GM06990 (cell line): ENCODE data around the gene SLC35F3.

Experiments used
- DNase-seq: peaks from one replicate; pipeline ENCODE4 v3.0.0-alpha.2; 2011; ENCODE audit not compliant: insufficient read length; ENCODE audit errors: extremely low read depth
- H3K27me3 ChIP-seq: replicated peaks from 2 replicates; pipeline ENCODE4 v1.6.0; 2011; ENCODE audit warnings: low read length; ENCODE audit not compliant: control insufficient read depth, insufficient read depth
- H3K36me3 ChIP-seq: 2 replicates; pipeline ENCODE4 v1.5.1; 2011; ENCODE audit warnings: low read length; ENCODE audit not compliant: control insufficient read depth, insufficient read depth
- H3K4me3 ChIP-seq: replicated peaks from 2 replicates; pipeline ENCODE4 v1.5.1; 2011; ENCODE audit warnings: low read depth, mild to moderate bottlenecking, control low read depth, low read length
- CTCF ChIP-seq: IDR thresholded peaks from 2 replicates; pipeline ENCODE4 v1.5.1; 2011; ENCODE audit warnings: low read length, control low read depth, mild to moderate bottlenecking, inconsistent platforms; ENCODE audit not compliant: insufficient read depth, poor library complexity, severe bottlenecking

Gene SLC35F3

GRCh38 chr1:234292011-234292410, 387.5 kb downstream of the SLC35F3 start:
- Histone ChIP-seq H3K36me3 (no peaks in the 10 kb centered on the region), H3K4me3 (no peak overlapping the region), H3K27me3 (no peaks in the 10 kb centered on the region)
- no peak for DNase-seq
- no peak for TF ChIP-seq CTCF

GRCh38 chr1:234292548-234292947, 388.1 kb downstream of the SLC35F3 start:
- Histone ChIP-seq H3K4me3 (no peak overlapping the region), H3K27me3 (no peaks in the 10 kb centered on the region), H3K36me3 (no peaks in the 10 kb centered on the region)
- no peak for DNase-seq
- no peak for TF ChIP-seq CTCF

GRCh38 chr1:234294109-234294817, 389.8 kb downstream of the SLC35F3 start:
- TF ChIP-seq CTCF: no peak
- Histone ChIP-seq H3K4me3 (no peak overlapping the region), H3K27me3 (no peaks in the 10 kb centered on the region), H3K36me3 (no peaks in the 10 kb centered on the region)
- no peak for DNase-seq

- Histone ChIP-seq H3K4me3 (no peak overlapping the region), H3K27me3 (no peaks in the 10 kb centered on the region), H3K36me3 (no peaks in the 10 kb centered on the region)
- DNase-seq: no peak
- no peak for TF ChIP-seq CTCF
Measured at GRCh38 chr1:234295068-234295467, 390.6 kb downstream of the SLC35F3 start.

GRCh38 chr1:234295626-234296025, 391.1 kb downstream of the SLC35F3 start:
- TF ChIP-seq CTCF: no peak
- DNase-seq: no peak
- H3K4me3 ChIP-seq: no peak overlapping the region
- no peaks in the 10 kb centered on the region for H3K27me3 ChIP-seq
- no peaks in the 10 kb centered on the region for H3K36me3 ChIP-seq

GRCh38 chr1:234296496-234296895, 392.0 kb downstream of the SLC35F3 start:
- DNase-seq: no peak
- H3K36me3 ChIP-seq: no peaks in the 10 kb centered on the region
- TF ChIP-seq CTCF: no peak
- H3K4me3 ChIP-seq: no peak overlapping the region
- H3K27me3 ChIP-seq: no peaks in the 10 kb centered on the region
